GM04504 (cell line): ENCODE data around the gene DMWD.

Experiments
- DNase-seq: peaks from one replicate; pipeline ENCODE4 v3.0.0-alpha.2; 2012; ENCODE audit warnings: low read depth

The DMWD gene

DNA sequence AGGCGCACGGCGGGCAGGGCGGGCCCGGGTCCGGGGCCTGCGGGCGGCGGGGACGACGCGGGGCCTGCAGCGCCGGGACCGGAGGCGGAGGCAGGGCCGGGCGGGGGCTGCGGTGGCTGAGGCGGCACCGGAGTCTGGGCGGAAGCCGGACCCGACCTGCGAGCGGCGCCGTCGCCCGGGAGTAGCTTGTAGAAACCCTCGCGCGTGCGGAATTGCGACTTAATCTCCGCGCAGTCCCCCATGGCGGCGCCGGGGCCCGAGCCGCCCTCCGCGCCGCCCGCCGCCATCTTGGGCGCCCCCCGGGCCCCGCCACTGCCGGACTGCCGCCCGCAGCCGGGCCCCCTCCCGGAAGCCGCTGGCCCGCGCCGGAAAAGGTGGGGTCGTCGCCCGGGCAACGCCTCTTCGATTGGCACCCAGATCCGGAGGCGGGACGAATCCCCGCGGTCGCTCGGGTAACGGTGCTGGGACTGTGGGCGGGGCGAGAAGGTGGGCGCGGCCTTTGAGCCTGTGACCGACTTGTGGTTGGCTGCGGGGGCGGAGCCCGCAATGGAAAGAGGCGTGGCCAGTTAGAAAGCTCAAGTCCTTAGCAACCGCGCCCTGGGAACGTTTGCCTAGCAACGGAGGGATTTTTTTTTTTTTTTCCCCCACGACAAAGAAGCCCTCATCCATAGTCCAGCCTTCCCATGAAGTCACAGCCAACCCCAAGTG, at the start of gene DMWD:
Gene DMWD (minus strand): TSS at position 376 of the 708 bp plus-strand sequence. CDS start 89 bp downstream, at position 287.
- DNase-seq: peak; percentile 97

GRCh38 chr19:45842198-45842597, 49.6 kb upstream of the DMWD start:
- DNase-seq: no peak

GRCh38 chr19:45834970-45835369, 42.3 kb upstream of the DMWD start:
- no peak for DNase-seq

DNA sequence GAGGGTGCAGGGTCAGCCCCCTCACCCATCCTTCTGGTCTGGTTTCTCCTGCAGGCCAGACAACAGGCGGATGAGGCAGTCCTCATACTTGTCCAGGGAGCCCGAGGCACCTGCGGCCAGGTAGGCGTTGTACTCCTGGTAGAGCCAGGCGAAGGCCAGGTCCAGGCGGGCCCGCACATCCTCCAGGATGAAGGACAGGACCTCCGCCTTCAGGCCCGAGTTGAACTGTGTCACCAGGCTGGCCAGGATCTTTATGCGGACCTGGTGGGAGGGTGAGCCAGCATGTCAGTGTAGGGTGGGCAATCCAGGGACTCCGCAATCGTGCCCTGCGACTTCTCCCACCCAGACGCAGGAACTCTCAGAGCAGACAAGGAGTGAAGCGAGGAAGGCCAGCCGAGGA, 36.3 kb upstream of the DMWD start:
- no peak for DNase-seq

DNA sequence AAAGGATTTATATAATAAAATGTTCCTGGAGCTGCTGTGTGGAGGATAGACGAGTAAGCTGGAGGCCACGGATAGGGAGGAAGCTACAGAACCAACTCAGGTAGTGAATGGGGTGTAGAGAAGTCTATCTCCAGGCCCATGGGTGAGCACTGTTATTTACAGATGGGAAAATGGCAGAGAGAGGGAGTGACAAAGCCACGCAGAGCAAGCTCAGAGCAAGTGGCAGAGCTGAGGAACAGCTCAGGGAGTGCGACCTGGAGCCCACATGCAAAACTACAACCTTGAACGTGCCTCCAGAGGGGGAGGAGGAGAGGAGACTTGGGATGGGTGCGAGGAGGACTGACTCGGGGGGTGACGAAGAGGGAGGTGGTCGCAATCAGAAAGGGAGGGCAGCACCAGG, 35.9 kb upstream of the DMWD start:
- DNase-seq: no peak

- no peak for DNase-seq
These were observed 34.9 kb upstream of the DMWD start for GRCh38 chr19:45827459-45828093.

GRCh38 chr19:45826934-45827333, 34.3 kb upstream of the DMWD start:
- no peak for DNase-seq

DNA sequence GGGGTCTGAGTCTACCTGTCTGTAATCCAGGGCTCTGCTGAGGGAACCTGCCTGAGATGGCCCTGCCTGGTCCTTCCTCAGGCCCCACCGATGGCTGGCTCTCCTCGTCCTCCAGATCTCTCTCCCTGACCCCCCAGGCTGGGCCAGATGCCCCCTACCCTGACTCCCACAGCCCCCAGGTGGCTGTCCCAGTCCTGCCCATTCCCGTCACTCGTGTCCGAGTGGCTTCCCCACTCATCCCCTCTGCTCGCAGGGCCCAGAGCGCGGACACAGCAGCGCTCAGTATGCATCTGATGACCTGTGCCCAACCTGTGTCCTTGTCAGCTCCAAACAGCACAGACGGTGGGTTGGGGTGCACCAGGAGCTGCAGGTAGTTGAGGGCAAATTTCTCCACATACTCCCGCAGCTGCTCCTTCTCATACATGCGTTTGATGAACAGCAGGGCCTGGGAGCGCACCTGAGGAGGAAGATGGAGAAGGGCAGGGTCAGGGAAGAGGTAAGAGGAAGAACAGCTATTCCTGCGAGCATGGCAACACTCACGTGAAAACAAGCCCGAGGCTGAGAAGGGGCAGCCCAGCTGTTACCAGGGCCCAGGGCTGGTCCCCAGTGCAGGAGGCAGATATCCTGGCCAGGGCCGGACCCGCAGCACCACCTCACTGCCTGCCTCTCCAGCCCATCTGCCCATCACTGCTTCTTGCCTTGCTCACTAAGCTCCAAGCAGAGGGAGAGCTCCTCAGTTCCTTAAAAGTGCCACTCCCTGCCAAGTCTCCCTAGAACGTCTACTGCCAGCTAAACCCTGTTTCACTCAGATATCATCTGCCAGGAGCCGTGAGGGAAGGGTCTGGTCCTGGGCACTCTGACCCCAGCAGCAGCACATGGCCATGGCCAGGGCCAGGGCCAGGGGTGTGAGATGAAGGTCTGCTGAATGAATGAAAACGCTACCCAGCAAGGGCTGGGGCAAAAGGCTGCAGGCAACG, 33.6 kb upstream of the DMWD start:
- no peak for DNase-seq

GRCh38 chr19:45825263-45825605, 32.6 kb upstream of the DMWD start:
- DNase-seq: no peak

- no peak for DNase-seq
These were observed 32.1 kb upstream of the DMWD start for GRCh38 chr19:45824531-45825262.

DNA sequence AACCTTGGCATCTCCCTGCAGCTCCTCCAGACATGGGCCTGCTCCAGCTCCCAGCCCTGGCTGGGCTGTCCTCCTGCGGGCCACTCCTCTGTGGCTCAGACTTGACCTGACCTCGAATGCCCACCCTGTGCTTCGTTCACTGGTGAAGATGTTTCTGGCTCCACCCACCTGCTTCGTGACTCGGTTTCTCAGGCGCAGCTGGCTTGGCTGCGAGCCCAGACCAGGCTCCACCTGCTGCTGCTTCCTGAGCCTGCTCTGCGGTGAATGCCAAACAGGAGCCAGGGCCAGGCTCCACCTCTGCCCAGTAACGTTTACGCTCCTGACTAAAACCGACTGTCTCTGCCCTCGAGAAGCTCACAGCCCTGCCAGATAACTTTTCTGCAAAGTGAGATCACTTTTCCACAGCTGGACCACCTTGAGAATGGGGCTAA, 31.4 kb upstream of the DMWD start:
- no peak for DNase-seq

GRCh38 chr19:45823182-45823581, 30.5 kb upstream of the DMWD start:
- DNase-seq: no peak

GRCh38 chr19:45822716-45823115, 30.1 kb upstream of the DMWD start:
- DNase-seq: no peak

- DNase-seq: no peak
These were observed 28.9 kb upstream of the DMWD start for GRCh38 chr19:45821570-45821969.

DNA sequence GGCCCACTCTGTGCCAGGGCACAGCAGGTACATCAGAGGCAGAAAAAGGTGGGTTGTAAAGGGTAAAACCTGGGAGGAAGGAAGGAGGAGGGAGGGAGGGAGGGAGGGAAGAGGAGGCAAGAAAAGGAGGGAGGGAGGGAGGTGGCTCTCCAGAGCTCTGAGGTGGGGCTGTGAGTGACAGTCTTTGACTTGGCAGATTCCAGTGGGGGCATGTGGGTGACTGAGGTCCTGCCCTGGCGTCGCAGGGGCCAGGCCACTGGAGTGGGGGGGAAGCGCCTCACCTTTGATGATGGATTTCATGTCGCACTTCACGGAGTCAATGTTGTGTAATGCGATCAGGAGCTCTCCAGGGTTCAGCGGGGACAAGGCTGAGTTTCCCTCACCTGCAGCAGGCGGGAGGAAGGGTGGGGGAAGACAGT, 28.5 kb upstream of the DMWD start:
- DNase-seq: no peak

DNA sequence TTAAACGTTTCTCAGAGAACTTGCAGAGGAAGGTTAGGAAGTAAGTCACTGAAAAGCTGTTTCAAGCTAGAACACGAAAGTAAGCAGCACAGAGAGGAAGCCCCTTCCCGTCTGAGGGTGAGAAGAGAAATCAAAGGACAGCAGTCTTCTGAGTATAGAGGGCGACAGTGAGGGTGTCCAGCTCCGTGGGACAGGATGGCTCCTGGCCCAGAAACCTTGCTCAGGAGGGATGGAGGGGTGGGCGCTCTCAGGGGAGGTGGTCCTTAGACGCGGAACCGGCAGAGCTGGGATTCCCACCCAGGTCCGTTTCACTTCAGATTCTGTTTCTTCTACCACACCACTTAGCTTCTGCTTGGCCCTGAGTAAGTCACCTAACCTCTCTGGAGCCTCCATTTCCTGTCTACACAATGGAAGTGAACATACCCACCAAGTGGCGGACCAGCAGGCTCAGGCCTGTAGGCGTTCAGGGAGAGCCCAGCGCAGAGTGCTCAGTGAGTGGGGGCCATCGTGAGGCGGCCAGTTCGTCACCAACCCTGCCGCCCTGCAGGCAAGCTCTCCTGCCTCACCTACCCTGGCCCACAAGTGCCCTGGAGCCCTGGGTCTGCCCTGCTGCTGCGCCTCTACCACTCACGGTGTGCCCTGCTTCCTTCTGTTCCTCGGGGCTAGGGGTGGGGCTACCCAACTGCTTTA, 27.9 kb upstream of the DMWD start:
- DNase-seq: no peak

GRCh38 chr19:45819769-45820168, 27.1 kb upstream of the DMWD start:
- no peak for DNase-seq

GRCh38 chr19:45817725-45818301, 25.2 kb upstream of the DMWD start:
- no peak for DNase-seq

DNA sequence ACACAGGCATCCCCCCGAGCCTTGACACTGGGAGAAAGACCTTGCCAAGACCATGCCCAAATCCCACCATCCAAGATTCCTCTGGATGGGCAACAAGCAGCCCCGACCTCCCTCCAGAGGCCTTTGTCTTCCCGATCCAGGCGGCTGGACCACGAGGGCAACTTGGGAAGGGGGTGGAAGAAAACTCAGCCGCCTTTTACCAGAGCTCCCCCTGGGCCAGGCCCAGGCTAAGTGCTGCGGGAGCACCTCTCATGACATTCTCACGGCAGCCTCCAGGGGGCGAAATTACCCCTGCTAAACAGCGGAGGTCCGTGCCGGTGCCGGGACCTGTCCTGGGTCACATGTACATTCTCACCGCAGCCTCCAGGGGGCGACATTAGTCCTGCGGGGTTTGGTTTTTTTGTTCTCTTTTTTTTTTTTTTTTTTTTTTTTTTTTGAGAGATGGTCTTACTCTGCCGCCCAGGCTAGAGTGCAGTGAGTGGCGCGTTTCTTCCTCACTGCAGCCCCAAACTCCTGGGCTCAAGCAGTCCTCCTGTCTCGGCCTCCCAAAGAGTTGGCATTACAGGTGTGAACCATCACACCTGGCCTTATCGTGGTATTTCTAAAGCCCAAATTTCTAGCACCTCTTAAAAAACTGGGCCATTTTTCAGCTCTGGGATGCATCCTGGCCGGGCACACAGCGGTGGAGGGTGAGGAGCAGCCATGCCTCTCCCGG, 24.5 kb upstream of the DMWD start:
- peak; percentile 81 for DNase-seq

- no peak for DNase-seq
These were observed 23.8 kb upstream of the DMWD start for GRCh38 chr19:45816236-45817009.
